GM23338 (cell line): ENCODE data around the gene CASQ2. TPM values are rescaled to one million over a fixed set of nuclear protein-coding genes. Genes with fewer than 3 reads are reported as not detected.

ENCODE experiments used
- ATAC-seq: fragments of 200-7000 bp; cut with Tn5 transposase; 3 replicates; pipeline ENCODE4 v1.9.1; 2020
- DNase-seq: peaks from one replicate; pipeline ENCODE4 v3.0.0-alpha.2; 2015; ENCODE audit warnings: low spot score
- H2AFZ ChIP-seq: fragments of 200-600 bp; sonication (generic); 2 replicates; pipeline ENCODE4 v1.8.0; 2016; ENCODE audit warnings: antibody characterized with exemption, mild to moderate bottlenecking, moderate library complexity
- H3F3A ChIP-seq: fragments of 200-600 bp; sonication (generic); replicated peaks from 2 replicates; pipeline ENCODE4 v1.8.0; 2017; ENCODE audit warnings: antibody characterized with exemption, mixed run types, low read depth
- H3K27ac ChIP-seq: fragments of 200-600 bp; sonication (generic); 2 replicates; pipeline ENCODE4 v1.6.1; 2016; ENCODE audit warnings: low read depth
- H3K27me3 ChIP-seq: fragments of 200-600 bp; sonication (generic); 2 replicates; pipeline ENCODE4 v1.8.0; 2016; ENCODE audit warnings: mild to moderate bottlenecking, mixed run types, moderate library complexity; ENCODE audit not compliant: insufficient read depth
- H3K36me3 ChIP-seq: fragments of 200-600 bp; sonication (generic); 2 replicates; pipeline ENCODE4 v1.8.0; 2016; ENCODE audit warnings: mild to moderate bottlenecking; ENCODE audit not compliant: insufficient read depth
- H3K4me1 ChIP-seq: fragments of 200-600 bp; sonication (generic); 2 replicates; pipeline ENCODE4 v1.8.0; 2016; ENCODE audit warnings: mild to moderate bottlenecking, moderate library complexity; ENCODE audit not compliant: insufficient read depth
- H3K4me2 ChIP-seq: fragments of 200-600 bp; sonication (generic); 2 replicates; pipeline ENCODE4 v1.7.1; 2017; ENCODE audit warnings: mixed run types
- H3K4me3 ChIP-seq: fragments of 200-600 bp; sonication (generic); 2 replicates; pipeline ENCODE4 v1.6.1; 2016; ENCODE audit warnings: mixed run types
- H3K79me2 ChIP-seq: fragments of 200-600 bp; sonication (generic); replicated peaks from 2 replicates; pipeline ENCODE4 v1.8.0; 2017; ENCODE audit warnings: mild to moderate bottlenecking; ENCODE audit not compliant: insufficient read depth
- H3K9me2 ChIP-seq: fragments of 200-600 bp; sonication (generic); 2 replicates; pipeline ENCODE4 v1.8.0; 2017; ENCODE audit not compliant: insufficient read depth
- H4K20me1 ChIP-seq: fragments of 200-600 bp; sonication (generic); replicated peaks from 2 replicates; pipeline ENCODE4 v1.8.0; 2017; ENCODE audit warnings: mild to moderate bottlenecking; ENCODE audit not compliant: insufficient read depth
- H3K27ac Mint-ChIP-seq: 2 replicates; pipeline ENCODE4 v1.8.0; 2020; ENCODE audit warnings: inconsistent platforms, mild to moderate bottlenecking, moderate library complexity, mixed read lengths
- H3K27me3 Mint-ChIP-seq: 3 replicates; pipeline ENCODE4 v1.8.0; 2022; ENCODE audit warnings: low read depth, mild to moderate bottlenecking, moderate library complexity, mixed read lengths, inconsistent platforms; ENCODE audit not compliant: insufficient read depth, poor library complexity
- H3K36me3 Mint-ChIP-seq: 3 replicates; pipeline ENCODE4 v1.8.0; 2021; ENCODE audit warnings: low read depth, mild to moderate bottlenecking, inconsistent platforms, moderate library complexity, mixed read lengths
- H3K4me1 Mint-ChIP-seq: 3 replicates; pipeline ENCODE4 v1.8.0; 2020; ENCODE audit warnings: mild to moderate bottlenecking, inconsistent platforms, mixed read lengths
- H3K4me3 Mint-ChIP-seq: 3 replicates; pipeline ENCODE4 v1.8.0; 2021; ENCODE audit warnings: moderate library complexity, mild to moderate bottlenecking, inconsistent platforms, mixed read lengths
- H3K9me3 Mint-ChIP-seq: 3 replicates; pipeline ENCODE4 v1.8.0; 2020; ENCODE audit warnings: moderate library complexity, mild to moderate bottlenecking, inconsistent platforms, mixed read lengths
- CREB1 ChIP-seq: fragments of 250-450 bp; sonication (Bioruptor Pico); IDR thresholded peaks from 2 replicates; pipeline ENCODE4 v1.5.0; 2020; ENCODE audit warnings: low read depth, mild to moderate bottlenecking, moderate library complexity
- EZH2 ChIP-seq: fragments of 200-600 bp; sonication (generic); IDR thresholded peaks from one replicate; pipeline ENCODE4 v1.8.0; 2017; ENCODE audit warnings: antibody characterized with exemption, mild to moderate bottlenecking, low read depth; ENCODE audit not compliant: unreplicated experiment
- JUNB ChIP-seq: IDR thresholded peaks from one replicate; pipeline ENCODE4 v1.6.1; 2016; ENCODE audit warnings: antibody characterized with exemption; ENCODE audit not compliant: unreplicated experiment
- NANOG ChIP-seq: IDR thresholded peaks from 2 replicates; pipeline ENCODE4 v1.6.1; 2016; ENCODE audit warnings: antibody characterized with exemption, borderline replicate concordance
- POLR2AphosphoS5 ChIP-seq: IDR thresholded peaks from 2 replicates; pipeline ENCODE4 v1.6.1; 2016; ENCODE audit warnings: antibody characterized with exemption, low read depth
- STAT1 ChIP-seq: IDR thresholded peaks from one replicate; pipeline ENCODE4 v1.6.1; 2016; ENCODE audit warnings: antibody characterized with exemption; ENCODE audit not compliant: unreplicated experiment
- ZNF114 ChIP-seq: fragments of 250-450 bp; sonication (Bioruptor Pico); IDR thresholded peaks from 2 replicates; pipeline ENCODE4 v1.5.0; 2020; ENCODE audit warnings: mild to moderate bottlenecking, moderate library complexity
- ZNF331 ChIP-seq: fragments of 250-450 bp; sonication (Bioruptor Pico); IDR thresholded peaks from 2 replicates; pipeline ENCODE4 v1.5.0; 2020; ENCODE audit warnings: low read depth, mild to moderate bottlenecking, moderate library complexity
- polyA plus RNA-seq: library from polyadenylated mRNA; unstranded; fragments of >200 nt; fragmentation: Nextera tagmentation; extraction: Ambion mirVana; gene quantifications from 2 replicates; pipeline ENCODE4 v1.2.1, GENCODE V29; 2016
- total RNA-seq: library from RNA; depleted of rRNA; stranded (reverse); fragments of >200 nt; shearing (Covaris generic); gene quantifications from 2 replicates; pipeline ENCODE4 v1.2.3, GENCODE V29; 2014
- TF ChIP-seq, protein P1 (sequence below): IDR thresholded peaks from one replicate; pipeline ENCODE4 v1.6.1; 2018; ENCODE audit warnings: antibody characterized with exemption; ENCODE audit not compliant: unreplicated experiment
- TF ChIP-seq, protein P2 (sequence below): fragments of 250-450 bp; sonication (Bioruptor Pico); IDR thresholded peaks from 2 replicates; pipeline ENCODE4 v1.5.0; 2020; ENCODE audit warnings: mild to moderate bottlenecking, moderate library complexity
- TF ChIP-seq, protein P3 (sequence below), 2 experiments: fragments of 200-600 bp in 1 of 2; sonication (generic) in 1 of 2; conservative IDR thresholded peaks; 2 replicates each; pipeline versions ENCODE4 v1.5.1 to v1.6.1; 2016 to 2017; ENCODE audit warnings: antibody characterized with exemption in 2 of 2, low read depth in 2 of 2, mild to moderate bottlenecking in 2 of 2, moderate library complexity in 1 of 2
- TF ChIP-seq, protein P4 (sequence below): IDR thresholded peaks from 2 replicates; pipeline ENCODE4 v1.6.1; 2016; ENCODE audit warnings: antibody characterized with exemption

The CASQ2 gene
- total and polyA plus RNA-seq, 2 experiments from 2014 or later: not detected

DNA sequence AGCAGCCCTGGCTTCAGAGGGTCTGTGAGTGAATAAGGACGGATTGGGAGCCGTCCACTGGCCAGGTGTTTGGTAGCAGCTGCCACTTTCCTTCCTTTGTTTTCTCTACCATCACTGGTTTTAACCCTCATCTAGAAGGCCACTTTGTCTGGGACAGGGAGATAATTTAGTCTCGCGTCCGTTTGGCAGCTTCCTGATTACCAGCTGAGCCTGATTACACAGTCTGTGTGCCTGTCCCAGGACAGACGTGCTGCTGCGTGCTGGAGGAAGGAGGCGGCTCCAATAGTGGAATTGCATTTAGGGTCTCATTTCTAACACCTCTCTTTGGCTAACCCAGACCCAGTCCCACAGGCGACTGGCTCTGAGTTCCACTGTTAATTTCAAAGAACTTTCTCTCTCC, 24.6 kb upstream of the CASQ2 start:
- no peaks in the 10 kb centered on the region for H3K79me2 ChIP-seq
- H3K27ac ChIP-seq: no peak overlapping the region
- 0 out of 2 replicates have a peak overlapping the region, but pooled peaks have one; percentile 34 for H2AFZ ChIP-seq
- H3K27ac Mint-ChIP-seq: no peak overlapping the region
- no peak overlapping the region for H3K4me2 ChIP-seq
- H3F3A ChIP-seq: no peaks in the 10 kb centered on the region
- no peak overlapping the region for H3K4me3 Mint-ChIP-seq
- H3K9me3 Mint-ChIP-seq: no peaks in the 10 kb centered on the region
- DNase-seq (no peak), ATAC-seq (no peak)
- no peaks in the 10 kb centered on the region for H3K27me3 ChIP-seq
- H3K36me3 ChIP-seq: 0 out of 2 replicates have a peak, but pooled peaks cover under 1% of the 10 kb centered on the region
- peaks cover 39% of the 10 kb centered on the region for H3K4me1 Mint-ChIP-seq
- H3K9me2 ChIP-seq: peaks cover 3% of the 10 kb centered on the region; the same call in 1 of the 2 replicates
- TF ChIP-seq, protein P1, sequence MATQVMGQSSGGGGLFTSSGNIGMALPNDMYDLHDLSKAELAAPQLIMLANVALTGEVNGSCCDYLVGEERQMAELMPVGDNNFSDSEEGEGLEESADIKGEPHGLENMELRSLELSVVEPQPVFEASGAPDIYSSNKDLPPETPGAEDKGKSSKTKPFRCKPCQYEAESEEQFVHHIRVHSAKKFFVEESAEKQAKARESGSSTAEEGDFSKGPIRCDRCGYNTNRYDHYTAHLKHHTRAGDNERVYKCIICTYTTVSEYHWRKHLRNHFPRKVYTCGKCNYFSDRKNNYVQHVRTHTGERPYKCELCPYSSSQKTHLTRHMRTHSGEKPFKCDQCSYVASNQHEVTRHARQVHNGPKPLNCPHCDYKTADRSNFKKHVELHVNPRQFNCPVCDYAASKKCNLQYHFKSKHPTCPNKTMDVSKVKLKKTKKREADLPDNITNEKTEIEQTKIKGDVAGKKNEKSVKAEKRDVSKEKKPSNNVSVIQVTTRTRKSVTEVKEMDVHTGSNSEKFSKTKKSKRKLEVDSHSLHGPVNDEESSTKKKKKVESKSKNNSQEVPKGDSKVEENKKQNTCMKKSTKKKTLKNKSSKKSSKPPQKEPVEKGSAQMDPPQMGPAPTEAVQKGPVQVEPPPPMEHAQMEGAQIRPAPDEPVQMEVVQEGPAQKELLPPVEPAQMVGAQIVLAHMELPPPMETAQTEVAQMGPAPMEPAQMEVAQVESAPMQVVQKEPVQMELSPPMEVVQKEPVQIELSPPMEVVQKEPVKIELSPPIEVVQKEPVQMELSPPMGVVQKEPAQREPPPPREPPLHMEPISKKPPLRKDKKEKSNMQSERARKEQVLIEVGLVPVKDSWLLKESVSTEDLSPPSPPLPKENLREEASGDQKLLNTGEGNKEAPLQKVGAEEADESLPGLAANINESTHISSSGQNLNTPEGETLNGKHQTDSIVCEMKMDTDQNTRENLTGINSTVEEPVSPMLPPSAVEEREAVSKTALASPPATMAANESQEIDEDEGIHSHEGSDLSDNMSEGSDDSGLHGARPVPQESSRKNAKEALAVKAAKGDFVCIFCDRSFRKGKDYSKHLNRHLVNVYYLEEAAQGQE: no peak
- TF ChIP-seq ZNF114 (CRISPR knock-in tag) (no peak), JUNB (no peak), EZH2 (no peak), STAT1 (no peak), CREB1 (CRISPR knock-in tag) (no peak), NANOG (no peak), ZNF331 (CRISPR knock-in tag) (no peak), POLR2AphosphoS5 (no peak)
- TF ChIP-seq, protein P2, sequence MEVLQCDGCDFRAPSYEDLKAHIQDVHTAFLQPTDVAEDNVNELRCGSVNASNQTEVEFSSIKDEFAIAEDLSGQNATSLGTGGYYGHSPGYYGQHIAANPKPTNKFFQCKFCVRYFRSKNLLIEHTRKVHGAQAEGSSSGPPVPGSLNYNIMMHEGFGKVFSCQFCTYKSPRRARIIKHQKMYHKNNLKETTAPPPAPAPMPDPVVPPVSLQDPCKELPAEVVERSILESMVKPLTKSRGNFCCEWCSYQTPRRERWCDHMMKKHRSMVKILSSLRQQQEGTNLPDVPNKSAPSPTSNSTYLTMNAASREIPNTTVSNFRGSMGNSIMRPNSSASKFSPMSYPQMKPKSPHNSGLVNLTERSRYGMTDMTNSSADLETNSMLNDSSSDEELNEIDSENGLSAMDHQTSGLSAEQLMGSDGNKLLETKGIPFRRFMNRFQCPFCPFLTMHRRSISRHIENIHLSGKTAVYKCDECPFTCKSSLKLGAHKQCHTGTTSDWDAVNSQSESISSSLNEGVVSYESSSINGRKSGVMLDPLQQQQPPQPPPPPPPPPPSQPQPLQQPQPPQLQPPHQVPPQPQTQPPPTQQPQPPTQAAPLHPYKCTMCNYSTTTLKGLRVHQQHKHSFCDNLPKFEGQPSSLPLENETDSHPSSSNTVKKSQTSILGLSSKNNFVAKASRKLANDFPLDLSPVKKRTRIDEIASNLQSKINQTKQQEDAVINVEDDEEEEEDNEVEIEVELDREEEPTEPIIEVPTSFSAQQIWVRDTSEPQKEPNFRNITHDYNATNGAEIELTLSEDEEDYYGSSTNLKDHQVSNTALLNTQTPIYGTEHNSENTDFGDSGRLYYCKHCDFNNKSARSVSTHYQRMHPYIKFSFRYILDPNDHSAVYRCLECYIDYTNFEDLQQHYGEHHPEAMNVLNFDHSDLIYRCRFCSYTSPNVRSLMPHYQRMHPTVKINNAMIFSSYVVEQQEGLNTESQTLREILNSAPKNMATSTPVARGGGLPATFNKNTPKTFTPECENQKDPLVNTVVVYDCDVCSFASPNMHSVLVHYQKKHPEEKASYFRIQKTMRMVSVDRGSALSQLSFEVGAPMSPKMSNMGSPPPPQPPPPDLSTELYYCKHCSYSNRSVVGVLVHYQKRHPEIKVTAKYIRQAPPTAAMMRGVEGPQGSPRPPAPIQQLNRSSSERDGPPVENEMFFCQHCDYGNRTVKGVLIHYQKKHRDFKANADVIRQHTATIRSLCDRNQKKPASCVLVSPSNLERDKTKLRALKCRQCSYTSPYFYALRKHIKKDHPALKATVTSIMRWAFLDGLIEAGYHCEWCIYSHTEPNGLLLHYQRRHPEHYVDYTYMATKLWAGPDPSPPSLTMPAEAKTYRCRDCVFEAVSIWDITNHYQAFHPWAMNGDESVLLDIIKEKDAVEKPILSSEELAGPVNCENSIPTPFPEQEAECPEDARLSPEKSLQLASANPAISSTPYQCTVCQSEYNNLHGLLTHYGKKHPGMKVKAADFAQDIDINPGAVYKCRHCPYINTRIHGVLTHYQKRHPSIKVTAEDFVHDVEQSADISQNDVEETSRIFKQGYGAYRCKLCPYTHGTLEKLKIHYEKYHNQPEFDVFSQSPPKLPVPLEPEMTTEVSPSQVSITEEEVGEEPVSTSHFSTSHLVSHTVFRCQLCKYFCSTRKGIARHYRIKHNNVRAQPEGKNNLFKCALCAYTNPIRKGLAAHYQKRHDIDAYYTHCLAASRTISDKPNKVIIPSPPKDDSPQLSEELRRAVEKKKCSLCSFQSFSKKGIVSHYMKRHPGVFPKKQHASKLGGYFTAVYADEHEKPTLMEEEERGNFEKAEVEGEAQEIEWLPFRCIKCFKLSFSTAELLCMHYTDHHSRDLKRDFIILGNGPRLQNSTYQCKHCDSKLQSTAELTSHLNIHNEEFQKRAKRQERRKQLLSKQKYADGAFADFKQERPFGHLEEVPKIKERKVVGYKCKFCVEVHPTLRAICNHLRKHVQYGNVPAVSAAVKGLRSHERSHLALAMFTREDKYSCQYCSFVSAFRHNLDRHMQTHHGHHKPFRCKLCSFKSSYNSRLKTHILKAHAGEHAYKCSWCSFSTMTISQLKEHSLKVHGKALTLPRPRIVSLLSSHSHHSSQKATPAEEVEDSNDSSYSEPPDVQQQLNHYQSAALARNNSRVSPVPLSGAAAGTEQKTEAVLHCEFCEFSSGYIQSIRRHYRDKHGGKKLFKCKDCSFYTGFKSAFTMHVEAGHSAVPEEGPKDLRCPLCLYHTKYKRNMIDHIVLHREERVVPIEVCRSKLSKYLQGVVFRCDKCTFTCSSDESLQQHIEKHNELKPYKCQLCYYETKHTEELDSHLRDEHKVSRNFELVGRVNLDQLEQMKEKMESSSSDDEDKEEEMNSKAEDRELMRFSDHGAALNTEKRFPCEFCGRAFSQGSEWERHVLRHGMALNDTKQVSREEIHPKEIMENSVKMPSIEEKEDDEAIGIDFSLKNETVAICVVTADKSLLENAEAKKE (CRISPR knock-in tag): no peak
- TF ChIP-seq, protein P3, sequence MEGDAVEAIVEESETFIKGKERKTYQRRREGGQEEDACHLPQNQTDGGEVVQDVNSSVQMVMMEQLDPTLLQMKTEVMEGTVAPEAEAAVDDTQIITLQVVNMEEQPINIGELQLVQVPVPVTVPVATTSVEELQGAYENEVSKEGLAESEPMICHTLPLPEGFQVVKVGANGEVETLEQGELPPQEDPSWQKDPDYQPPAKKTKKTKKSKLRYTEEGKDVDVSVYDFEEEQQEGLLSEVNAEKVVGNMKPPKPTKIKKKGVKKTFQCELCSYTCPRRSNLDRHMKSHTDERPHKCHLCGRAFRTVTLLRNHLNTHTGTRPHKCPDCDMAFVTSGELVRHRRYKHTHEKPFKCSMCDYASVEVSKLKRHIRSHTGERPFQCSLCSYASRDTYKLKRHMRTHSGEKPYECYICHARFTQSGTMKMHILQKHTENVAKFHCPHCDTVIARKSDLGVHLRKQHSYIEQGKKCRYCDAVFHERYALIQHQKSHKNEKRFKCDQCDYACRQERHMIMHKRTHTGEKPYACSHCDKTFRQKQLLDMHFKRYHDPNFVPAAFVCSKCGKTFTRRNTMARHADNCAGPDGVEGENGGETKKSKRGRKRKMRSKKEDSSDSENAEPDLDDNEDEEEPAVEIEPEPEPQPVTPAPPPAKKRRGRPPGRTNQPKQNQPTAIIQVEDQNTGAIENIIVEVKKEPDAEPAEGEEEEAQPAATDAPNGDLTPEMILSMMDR (conservative IDR thresholded peaks at IDR 0.05; ENCODE audit: low read depth in 2 of 2): no peak
- TF ChIP-seq, protein P4, sequence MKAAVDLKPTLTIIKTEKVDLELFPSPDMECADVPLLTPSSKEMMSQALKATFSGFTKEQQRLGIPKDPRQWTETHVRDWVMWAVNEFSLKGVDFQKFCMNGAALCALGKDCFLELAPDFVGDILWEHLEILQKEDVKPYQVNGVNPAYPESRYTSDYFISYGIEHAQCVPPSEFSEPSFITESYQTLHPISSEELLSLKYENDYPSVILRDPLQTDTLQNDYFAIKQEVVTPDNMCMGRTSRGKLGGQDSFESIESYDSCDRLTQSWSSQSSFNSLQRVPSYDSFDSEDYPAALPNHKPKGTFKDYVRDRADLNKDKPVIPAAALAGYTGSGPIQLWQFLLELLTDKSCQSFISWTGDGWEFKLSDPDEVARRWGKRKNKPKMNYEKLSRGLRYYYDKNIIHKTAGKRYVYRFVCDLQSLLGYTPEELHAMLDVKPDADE: no peak
- H4K20me1 ChIP-seq: no peaks in the 10 kb centered on the region
- peaks cover 32% of the 10 kb centered on the region for H3K4me1 ChIP-seq
- H3K27me3 Mint-ChIP-seq: peaks cover 6% of the 10 kb centered on the region
- H3K36me3 Mint-ChIP-seq: no peaks in the 10 kb centered on the region
- no peak overlapping the region for H3K4me3 ChIP-seq
